MM.1S (cell line): Measurements from ENCODE around the gene SECTM1.
"Not testable (repeated sequence)": the region's sequence is repeated elsewhere in the genome, so short reads cannot be mapped to it uniquely, and the experiment has no call there.

ENCODE experiments used
- EZH2 ChIP-seq: fragments of 300-600 bp; sonication (generic); optimal IDR thresholded peaks from 2 replicates; pipeline ENCODE3; 2017; ENCODE audit warnings: low read depth, mild to moderate bottlenecking, antibody characterized with exemption, low read length, mixed read lengths
- EZH2phosphoT487 ChIP-seq: fragments of 300-600 bp; sonication (generic); IDR thresholded peaks from 2 replicates; pipeline ENCODE4 v1.6.1; 2018; ENCODE audit warnings: antibody characterized with exemption, low read length

DNA sequence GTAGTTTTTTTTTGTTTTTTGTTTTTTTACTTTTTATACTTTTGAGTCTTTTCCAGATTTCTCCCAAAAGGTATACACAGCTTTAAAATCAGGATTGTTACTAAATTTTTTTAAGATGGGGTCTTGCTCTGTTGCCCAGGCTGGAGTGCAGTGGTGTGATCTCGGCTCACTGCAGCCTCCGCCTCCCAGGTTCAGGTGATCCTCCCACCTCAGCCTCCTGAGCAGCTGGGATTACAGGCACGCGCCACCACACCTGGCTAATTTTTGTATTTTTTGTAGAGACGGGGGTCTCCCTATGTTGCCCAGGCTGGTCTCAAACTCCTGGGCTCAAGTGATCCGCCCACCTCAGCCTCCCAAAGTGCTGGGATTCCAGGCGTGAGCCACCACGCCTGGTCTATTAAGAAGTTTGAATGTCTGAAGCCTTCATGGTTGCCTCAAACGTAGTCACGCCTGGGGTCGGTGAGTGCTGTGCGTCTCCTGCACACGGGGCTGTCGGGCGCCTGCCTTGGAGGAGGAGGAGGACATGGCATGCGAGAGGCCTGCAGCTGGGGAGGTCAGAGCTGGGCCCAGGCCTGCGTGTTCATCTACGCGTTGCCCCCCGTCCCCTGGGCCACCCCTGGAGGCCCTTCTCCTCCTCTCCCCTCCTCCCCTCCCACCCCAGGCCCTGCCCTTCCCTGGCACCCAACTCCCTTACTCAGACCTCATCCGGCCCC lies 48.8 kb upstream of the SECTM1 start:
- TF ChIP-seq EZH2phosphoT487, EZH2: not testable (repeated sequence)
